Neural cell (in vitro differentiated cells): ENCODE results near the gene ARHGEF39. TPM values are rescaled to one million over a fixed set of nuclear protein-coding genes. Genes with fewer than 3 reads are reported as not detected.

ENCODE experiments used
- H2AFZ ChIP-seq: fragments of 200-600, 300-800 bp; sonication (generic), shearing (Covaris generic); 2 replicates; pipeline ENCODE4 v1.6.0; 2014; ENCODE audit warnings: low read depth, mild to moderate bottlenecking, antibody characterized with exemption, low read length, moderate library complexity
- H3F3A ChIP-seq: fragments of 200-600 bp; shearing (Covaris generic); 2 replicates; pipeline ENCODE4 v1.6.1; 2016; ENCODE audit warnings: mild to moderate bottlenecking, moderate library complexity, mixed read lengths, antibody characterized with exemption, low read length; ENCODE audit not compliant: insufficient read depth, poor library complexity, severe bottlenecking
- H3K27ac ChIP-seq: fragments of 200-600, 300-800 bp; sonication (generic), shearing (Covaris generic); 2 replicates; pipeline ENCODE4 v1.5.1; 2014; ENCODE audit warnings: mild to moderate bottlenecking, low read length, moderate library complexity
- H3K27me3 ChIP-seq: fragments of 300-800, 200-600 bp; sonication (generic), shearing (Covaris generic); 2 replicates; pipeline ENCODE4 v1.6.0; 2014; ENCODE audit warnings: mild to moderate bottlenecking, low read depth, low read length, moderate library complexity; ENCODE audit not compliant: insufficient read depth
- H3K36me3 ChIP-seq: fragments of 300-800, 200-600 bp; sonication (generic), shearing (Covaris generic); 2 replicates; pipeline ENCODE4 v1.5.1; 2014; ENCODE audit warnings: mild to moderate bottlenecking, antibody characterized with exemption, low read length, moderate library complexity; ENCODE audit not compliant: insufficient read depth
- H3K4me2 ChIP-seq: fragments of 300-800, 200-600 bp; sonication (generic), shearing (Covaris generic); 2 replicates; pipeline ENCODE4 v1.6.0; 2014; ENCODE audit warnings: mild to moderate bottlenecking, low read length
- H3K4me3 ChIP-seq: fragments of 300-800, 200-600 bp; sonication (generic), shearing (Covaris generic); 2 replicates; pipeline ENCODE4 v1.5.1; 2014; ENCODE audit warnings: mild to moderate bottlenecking, low read length, moderate library complexity
- H3K79me2 ChIP-seq: fragments of 200-600 bp; shearing (Covaris generic); replicated peaks from 2 replicates; pipeline ENCODE4 v1.6.0; 2014; ENCODE audit warnings: mild to moderate bottlenecking, low read length, moderate library complexity; ENCODE audit not compliant: insufficient read depth
- H3K9ac ChIP-seq: fragments of 300-800, 200-600 bp; sonication (generic), shearing (Covaris generic); 2 replicates; pipeline ENCODE4 v1.6.1; 2016; ENCODE audit warnings: mild to moderate bottlenecking, low read length, mixed read lengths
- H3K9me2 ChIP-seq: fragments of 200-600 bp; shearing (Covaris generic); 2 replicates; pipeline ENCODE4 v1.6.1; 2016; ENCODE audit warnings: mild to moderate bottlenecking, low read length, mixed read lengths; ENCODE audit not compliant: insufficient read depth
- H3K9me3 ChIP-seq: fragments of 200-600, 300-800 bp; sonication (generic), shearing (Covaris generic); 2 replicates; pipeline ENCODE4 v1.6.1; 2016; ENCODE audit warnings: mild to moderate bottlenecking, mixed run types, low read length, moderate library complexity, mixed read lengths
- H4K20me1 ChIP-seq: fragments of 200-600 bp; shearing (Covaris generic); 2 replicates; pipeline ENCODE4 v1.6.1; 2016; ENCODE audit warnings: mild to moderate bottlenecking, mixed run types; ENCODE audit not compliant: insufficient read depth
- EP300 ChIP-seq: fragments of 450-650 bp; conservative IDR thresholded peaks from 2 replicates; pipeline ENCODE4 v1.6.1; 2014; ENCODE audit warnings: antibody characterized with exemption, mild to moderate bottlenecking, moderate library complexity; ENCODE audit not compliant: poor library complexity, severe bottlenecking
- EZH2 ChIP-seq: fragments of 200-600, 300-800 bp; shearing (Covaris generic), sonication (generic); IDR thresholded peaks from 2 replicates; pipeline ENCODE4 v1.6.1; 2014; ENCODE audit warnings: antibody characterized with exemption, low read length, borderline replicate concordance, mild to moderate bottlenecking; ENCODE audit not compliant: insufficient read depth, poor library complexity, severe bottlenecking
- MXI1 ChIP-seq: fragments of 450-650 bp; conservative IDR thresholded peaks from 2 replicates; pipeline ENCODE4 v1.6.1; 2014; ENCODE audit warnings: antibody characterized with exemption, mild to moderate bottlenecking; ENCODE audit not compliant: poor library complexity, severe bottlenecking
- POLR2AphosphoS5 ChIP-seq: IDR thresholded peaks from 2 replicates; pipeline ENCODE4 v1.6.1; 2012
- RAD21 ChIP-seq: fragments of 450-650 bp; conservative IDR thresholded peaks from 2 replicates; pipeline ENCODE4 v1.6.1; 2014; ENCODE audit warnings: antibody characterized with exemption, mild to moderate bottlenecking, moderate library complexity
- SMC3 ChIP-seq: fragments of 450-650 bp; conservative IDR thresholded peaks from 2 replicates; pipeline ENCODE4 v1.6.1; 2014; ENCODE audit warnings: antibody characterized with exemption, mild to moderate bottlenecking, moderate library complexity; ENCODE audit not compliant: poor library complexity
- TAF1 ChIP-seq: IDR thresholded peaks from 2 replicates; pipeline ENCODE4 v1.6.1; 2012; ENCODE audit warnings: low read depth
- polyA minus RNA-seq: library from RNA; depleted of rRNA, polyadenylated mRNA; stranded (reverse); fragments of >200 nt; gene quantifications from 2 replicates; pipeline ENCODE4 v1.2.3, GENCODE V29; 2014
- polyA plus RNA-seq: library from polyadenylated mRNA; depleted of rRNA; stranded (reverse); fragments of >200 nt; gene quantifications from 2 replicates; pipeline ENCODE4 v1.2.3, GENCODE V29; 2014
- TF ChIP-seq, protein P1 (sequence below): IDR thresholded peaks from 2 replicates; pipeline ENCODE4 v1.6.1; 2012; ENCODE audit warnings: borderline replicate concordance
- TF ChIP-seq, protein P2 (sequence below): fragments of 450-650 bp; IDR thresholded peaks from 2 replicates; pipeline ENCODE4 v1.5.1; 2014; ENCODE audit warnings: antibody characterized with exemption, mild to moderate bottlenecking, moderate library complexity; ENCODE audit not compliant: poor library complexity, severe bottlenecking

Gene ARHGEF39, protein sequence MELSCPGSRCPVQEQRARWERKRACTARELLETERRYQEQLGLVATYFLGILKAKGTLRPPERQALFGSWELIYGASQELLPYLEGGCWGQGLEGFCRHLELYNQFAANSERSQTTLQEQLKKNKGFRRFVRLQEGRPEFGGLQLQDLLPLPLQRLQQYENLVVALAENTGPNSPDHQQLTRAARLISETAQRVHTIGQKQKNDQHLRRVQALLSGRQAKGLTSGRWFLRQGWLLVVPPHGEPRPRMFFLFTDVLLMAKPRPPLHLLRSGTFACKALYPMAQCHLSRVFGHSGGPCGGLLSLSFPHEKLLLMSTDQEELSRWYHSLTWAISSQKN
- polyA plus RNA-seq (0.51 TPM in 1 of 2 replicates, not detected in the other), polyA minus RNA-seq (not detected in 2 replicates)

DNA sequence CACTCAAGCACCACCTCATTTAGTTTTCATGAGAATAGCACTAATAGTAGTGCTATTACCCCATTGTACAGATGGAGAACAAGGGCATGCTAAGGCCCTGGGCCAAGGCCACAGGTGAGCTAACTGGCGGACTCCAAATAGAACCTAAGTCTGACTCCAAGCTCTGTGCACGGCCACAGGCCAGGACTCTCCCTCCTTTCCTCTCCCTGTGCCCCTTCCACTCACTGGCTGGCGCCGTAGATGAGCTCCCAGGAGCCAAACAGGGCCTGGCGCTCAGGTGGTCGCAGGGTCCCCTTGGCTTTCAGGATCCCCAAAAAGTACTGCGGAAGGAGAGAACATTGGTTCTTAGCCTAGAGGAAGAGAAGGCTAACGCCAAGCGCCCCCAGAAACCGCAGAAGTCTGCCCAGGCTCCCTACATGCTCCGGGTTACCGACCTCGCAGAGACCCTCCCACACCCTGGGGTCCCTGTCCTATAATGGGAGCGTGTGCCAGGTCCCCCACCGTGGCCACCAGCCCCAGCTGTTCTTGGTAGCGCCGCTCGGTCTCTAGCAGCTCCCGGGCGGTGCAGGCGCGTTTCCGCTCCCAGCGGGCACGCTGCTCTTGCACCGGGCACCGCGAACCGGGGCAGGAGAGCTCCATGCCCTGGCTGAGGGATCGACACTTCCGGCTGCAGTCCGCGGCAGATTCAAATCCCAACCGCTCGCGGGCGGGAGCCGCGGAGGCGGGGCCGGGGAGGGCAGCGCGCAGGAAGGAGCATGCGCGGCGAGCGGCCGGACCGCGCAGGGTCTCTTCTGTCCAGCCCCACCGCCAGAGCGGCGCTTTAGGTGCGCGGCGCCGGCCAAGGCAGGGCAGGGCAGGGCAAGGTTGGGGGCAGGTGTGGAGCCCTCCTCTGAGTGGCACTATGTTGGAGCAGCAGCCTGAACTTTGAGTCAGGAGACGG lies at the start of gene ARHGEF39:
Gene ARHGEF39, minus strand, starts transcription at position 665 of the 940 bp plus-strand sequence. Its CDS starts 26 bp downstream, at position 639.
- H3K36me3 ChIP-seq, result peaks cover 8% of the 10 kb centered on the region
- H3K9me3 ChIP-seq, result no peaks in the 10 kb centered on the region
- no peak within 1 kb of the TSS for H3K27ac ChIP-seq
- H2AFZ ChIP-seq, result peak within 1 kb of the TSS; percentile 45
- peak within 1 kb of the TSS; percentile 54 for H3K9ac ChIP-seq
- no peaks in the 10 kb centered on the region for H3K27me3 ChIP-seq
- H3K79me2 ChIP-seq, result no peaks in the 10 kb centered on the region
- TF ChIP-seq TAF1, result no peak
- peak; percentile 97 for TF ChIP-seq MXI1
- TF ChIP-seq POLR2AphosphoS5, result no peak
- TF ChIP-seq EZH2, result no peak
- TF ChIP-seq, protein P1, sequence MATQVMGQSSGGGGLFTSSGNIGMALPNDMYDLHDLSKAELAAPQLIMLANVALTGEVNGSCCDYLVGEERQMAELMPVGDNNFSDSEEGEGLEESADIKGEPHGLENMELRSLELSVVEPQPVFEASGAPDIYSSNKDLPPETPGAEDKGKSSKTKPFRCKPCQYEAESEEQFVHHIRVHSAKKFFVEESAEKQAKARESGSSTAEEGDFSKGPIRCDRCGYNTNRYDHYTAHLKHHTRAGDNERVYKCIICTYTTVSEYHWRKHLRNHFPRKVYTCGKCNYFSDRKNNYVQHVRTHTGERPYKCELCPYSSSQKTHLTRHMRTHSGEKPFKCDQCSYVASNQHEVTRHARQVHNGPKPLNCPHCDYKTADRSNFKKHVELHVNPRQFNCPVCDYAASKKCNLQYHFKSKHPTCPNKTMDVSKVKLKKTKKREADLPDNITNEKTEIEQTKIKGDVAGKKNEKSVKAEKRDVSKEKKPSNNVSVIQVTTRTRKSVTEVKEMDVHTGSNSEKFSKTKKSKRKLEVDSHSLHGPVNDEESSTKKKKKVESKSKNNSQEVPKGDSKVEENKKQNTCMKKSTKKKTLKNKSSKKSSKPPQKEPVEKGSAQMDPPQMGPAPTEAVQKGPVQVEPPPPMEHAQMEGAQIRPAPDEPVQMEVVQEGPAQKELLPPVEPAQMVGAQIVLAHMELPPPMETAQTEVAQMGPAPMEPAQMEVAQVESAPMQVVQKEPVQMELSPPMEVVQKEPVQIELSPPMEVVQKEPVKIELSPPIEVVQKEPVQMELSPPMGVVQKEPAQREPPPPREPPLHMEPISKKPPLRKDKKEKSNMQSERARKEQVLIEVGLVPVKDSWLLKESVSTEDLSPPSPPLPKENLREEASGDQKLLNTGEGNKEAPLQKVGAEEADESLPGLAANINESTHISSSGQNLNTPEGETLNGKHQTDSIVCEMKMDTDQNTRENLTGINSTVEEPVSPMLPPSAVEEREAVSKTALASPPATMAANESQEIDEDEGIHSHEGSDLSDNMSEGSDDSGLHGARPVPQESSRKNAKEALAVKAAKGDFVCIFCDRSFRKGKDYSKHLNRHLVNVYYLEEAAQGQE, result no peak
- no peak for TF ChIP-seq SMC3
- peak; percentile 14 for TF ChIP-seq RAD21
- TF ChIP-seq, protein P2, sequence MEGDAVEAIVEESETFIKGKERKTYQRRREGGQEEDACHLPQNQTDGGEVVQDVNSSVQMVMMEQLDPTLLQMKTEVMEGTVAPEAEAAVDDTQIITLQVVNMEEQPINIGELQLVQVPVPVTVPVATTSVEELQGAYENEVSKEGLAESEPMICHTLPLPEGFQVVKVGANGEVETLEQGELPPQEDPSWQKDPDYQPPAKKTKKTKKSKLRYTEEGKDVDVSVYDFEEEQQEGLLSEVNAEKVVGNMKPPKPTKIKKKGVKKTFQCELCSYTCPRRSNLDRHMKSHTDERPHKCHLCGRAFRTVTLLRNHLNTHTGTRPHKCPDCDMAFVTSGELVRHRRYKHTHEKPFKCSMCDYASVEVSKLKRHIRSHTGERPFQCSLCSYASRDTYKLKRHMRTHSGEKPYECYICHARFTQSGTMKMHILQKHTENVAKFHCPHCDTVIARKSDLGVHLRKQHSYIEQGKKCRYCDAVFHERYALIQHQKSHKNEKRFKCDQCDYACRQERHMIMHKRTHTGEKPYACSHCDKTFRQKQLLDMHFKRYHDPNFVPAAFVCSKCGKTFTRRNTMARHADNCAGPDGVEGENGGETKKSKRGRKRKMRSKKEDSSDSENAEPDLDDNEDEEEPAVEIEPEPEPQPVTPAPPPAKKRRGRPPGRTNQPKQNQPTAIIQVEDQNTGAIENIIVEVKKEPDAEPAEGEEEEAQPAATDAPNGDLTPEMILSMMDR, result peak; percentile 60
- TF ChIP-seq EP300, result peak; percentile 26
- peak within 1 kb of the TSS; percentile 82 for H3K4me3 ChIP-seq
- no peaks in the 10 kb centered on the region for H3K9me2 ChIP-seq
- H3K4me2 ChIP-seq, result peak within 1 kb of the TSS; percentile 80
- H3F3A ChIP-seq, result no peaks in the 10 kb centered on the region
- no peaks in the 10 kb centered on the region for H4K20me1 ChIP-seq

DNA sequence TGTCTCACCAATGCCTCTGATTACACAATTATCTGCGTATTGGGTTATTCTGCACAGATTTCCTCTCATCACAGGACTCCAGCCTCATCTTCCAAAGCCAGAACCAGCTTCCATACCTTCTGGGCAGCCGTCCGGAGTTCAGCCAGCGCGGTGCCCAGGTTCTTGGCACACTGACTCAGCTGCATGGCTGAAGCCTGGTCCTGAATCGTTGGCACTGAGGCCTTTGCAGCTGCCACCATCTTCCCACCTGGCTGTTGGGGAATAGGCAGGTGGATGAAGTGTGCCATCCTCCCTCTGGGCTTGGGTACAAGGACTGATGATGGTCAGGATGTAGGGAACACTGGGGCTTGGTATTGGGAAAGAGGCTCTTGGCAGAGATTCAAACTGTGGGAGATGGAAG lies 49.1 kb upstream of the ARHGEF39 start:
- peaks cover 7% of the 10 kb centered on the region for H3K36me3 ChIP-seq
- H2AFZ ChIP-seq, result no peak overlapping the region
- no peak overlapping the region for H3K9ac ChIP-seq
- no peak overlapping the region for H3K4me2 ChIP-seq
- H3K9me2 ChIP-seq, result no peaks in the 10 kb centered on the region
- no peak overlapping the region for H3K27ac ChIP-seq
- TF ChIP-seq, protein P2, result no peak
- TF ChIP-seq POLR2AphosphoS5 (no peak), EZH2 (no peak)
- H3K79me2 ChIP-seq, result no peaks in the 10 kb centered on the region
- no peaks in the 10 kb centered on the region for H3F3A ChIP-seq
- no peak overlapping the region for H3K4me3 ChIP-seq
- no peaks in the 10 kb centered on the region for H3K27me3 ChIP-seq
- H3K9me3 ChIP-seq, result no peaks in the 10 kb centered on the region
- no peaks in the 10 kb centered on the region for H4K20me1 ChIP-seq
